BE2C (cell line): ENCODE measurements around the gene TCAF2. TPM values are rescaled to one million over a fixed set of nuclear protein-coding genes. Genes with fewer than 3 reads are reported as not detected.
A peak's percentile ranks its signal among the peaks of the same experiment; 100 is the strongest.
"Not testable (repeated sequence)": the region's sequence is repeated elsewhere in the genome, so short reads cannot be mapped to it uniquely, and the experiment has no call there.

Source experiments
- DNase-seq: peaks from one replicate; pipeline ENCODE4 v3.0.0-alpha.2; 2020
- H3K27me3 ChIP-seq: fragments of 250-450 bp; sonication (Bioruptor Pico); 2 replicates; pipeline ENCODE4 v1.5.1; 2020; ENCODE audit warnings: mild to moderate bottlenecking
- H3K36me3 ChIP-seq: fragments of 250-450 bp; sonication (Bioruptor Pico); 2 replicates; pipeline ENCODE4 v1.5.1; 2020; ENCODE audit warnings: mild to moderate bottlenecking
- H3K4me1 ChIP-seq: fragments of 250-450 bp; sonication (Bioruptor Pico); 2 replicates; pipeline ENCODE4 v1.5.1; 2020
- H3K4me3 ChIP-seq: 2 replicates; pipeline ENCODE4 v1.5.1; 2011; ENCODE audit warnings: low read depth, low read length
- H3K9me3 ChIP-seq: fragments of 250-450 bp; sonication (Bioruptor Pico); 2 replicates; pipeline ENCODE4 v1.5.1; 2020
- polyA plus RNA-seq: library from polyadenylated mRNA; unstranded; fragments of >200 nt; gene quantifications from one replicate; pipeline ENCODE4 v1.2.1, GENCODE V29; 2012; ENCODE audit warnings: low read depth, missing spikeins; ENCODE audit not compliant: insufficient read length, insufficient read depth

Gene TCAF2
- not detected for polyA plus RNA-seq

- H3K36me3 ChIP-seq, H3K9me3 ChIP-seq, DNase-seq, H3K4me1 ChIP-seq, H3K27me3 ChIP-seq, H3K4me3 ChIP-seq: not testable (repeated sequence)
These were observed at the start of gene TCAF2 for GRCh38 chr7:143620646-143621045. TCAF2 (plus strand) TSS chr7:143620974.

- not testable (repeated sequence) for H3K27me3 ChIP-seq, H3K4me3 ChIP-seq, H3K36me3 ChIP-seq, DNase-seq, H3K9me3 ChIP-seq, H3K4me1 ChIP-seq
These were observed 49.3 kb upstream of the TCAF2 start, which contains the start of gene CTAGE15 for GRCh38 chr7:143571501-143571900. CTAGE15 (plus strand) TSS chr7:143571801; CDS start chr7:143571818, 17 bp downstream.

- not testable (repeated sequence) for H3K4me3 ChIP-seq, H3K36me3 ChIP-seq, H3K27me3 ChIP-seq, H3K9me3 ChIP-seq, DNase-seq, H3K4me1 ChIP-seq
These were observed 32.6 kb upstream of the TCAF2 start for GRCh38 chr7:143588183-143588582.

- H3K4me1 ChIP-seq, result not testable (repeated sequence)
These were observed 30.9 kb upstream of the TCAF2 start for GRCh38 chr7:143589897-143590296.

GRCh38 chr7:143598086-143598485 lies 22.7 kb upstream of the TCAF2 start:
- not testable (repeated sequence) for H3K36me3 ChIP-seq, H3K9me3 ChIP-seq, H3K4me3 ChIP-seq, H3K27me3 ChIP-seq, H3K4me1 ChIP-seq
- DNase-seq, result peak; percentile 0

More at GRCh38 chr7:143589897-143590296, 30.9 kb upstream of the TCAF2 start:
- H3K4me3 ChIP-seq, H3K27me3 ChIP-seq, DNase-seq, H3K9me3 ChIP-seq, H3K36me3 ChIP-seq: not testable (repeated sequence)

- not testable (repeated sequence) for H3K4me3 ChIP-seq, DNase-seq, H3K4me1 ChIP-seq, H3K36me3 ChIP-seq, H3K27me3 ChIP-seq, H3K9me3 ChIP-seq
These were observed 17.2 kb upstream of the TCAF2 start for GRCh38 chr7:143603549-143603948.

- H3K27me3 ChIP-seq, H3K4me3 ChIP-seq, H3K36me3 ChIP-seq, H3K4me1 ChIP-seq, DNase-seq, H3K9me3 ChIP-seq: not testable (repeated sequence)
These were observed 14.7 kb upstream of the TCAF2 start for GRCh38 chr7:143606088-143606487.

GRCh38 chr7:143615545-143615944 lies 5.2 kb upstream of the TCAF2 start:
- not testable (repeated sequence) for H3K36me3 ChIP-seq, H3K9me3 ChIP-seq, DNase-seq, H3K27me3 ChIP-seq, H3K4me3 ChIP-seq, H3K4me1 ChIP-seq

- H3K4me1 ChIP-seq, DNase-seq, H3K4me3 ChIP-seq, H3K27me3 ChIP-seq, H3K9me3 ChIP-seq, H3K36me3 ChIP-seq: not testable (repeated sequence)
These were observed 3.6 kb upstream of the TCAF2 start for GRCh38 chr7:143617204-143617603.

- not testable (repeated sequence) for DNase-seq, H3K36me3 ChIP-seq, H3K27me3 ChIP-seq, H3K4me3 ChIP-seq, H3K9me3 ChIP-seq, H3K4me1 ChIP-seq
These were observed 716 bp upstream of the TCAF2 start for GRCh38 chr7:143620058-143620457.

GRCh38 chr7:143621175-143621574 lies 401 bp downstream of the TCAF2 start:
- not testable (repeated sequence) for H3K36me3 ChIP-seq, H3K9me3 ChIP-seq, H3K4me1 ChIP-seq, H3K4me3 ChIP-seq, DNase-seq, H3K27me3 ChIP-seq

GRCh38 chr7:143622130-143622529 lies 1.4 kb downstream of the TCAF2 start:
- H3K4me3 ChIP-seq, H3K9me3 ChIP-seq, H3K27me3 ChIP-seq, H3K36me3 ChIP-seq, DNase-seq, H3K4me1 ChIP-seq: not testable (repeated sequence)

GRCh38 chr7:143630653-143631052 lies 9.9 kb downstream of the TCAF2 start:
- H3K4me1 ChIP-seq, H3K9me3 ChIP-seq, H3K27me3 ChIP-seq, H3K4me3 ChIP-seq, DNase-seq, H3K36me3 ChIP-seq: not testable (repeated sequence)

GRCh38 chr7:143632506-143632905 lies 11.7 kb downstream of the TCAF2 start:
- not testable (repeated sequence) for H3K4me3 ChIP-seq, DNase-seq

GRCh38 chr7:143633013-143633618 lies 12.3 kb downstream of the TCAF2 start:
- not testable (repeated sequence) for H3K9me3 ChIP-seq, DNase-seq, H3K4me1 ChIP-seq, H3K27me3 ChIP-seq, H3K36me3 ChIP-seq, H3K4me3 ChIP-seq

More at GRCh38 chr7:143632506-143632905, 11.7 kb downstream of the TCAF2 start:
- not testable (repeated sequence) for H3K9me3 ChIP-seq, H3K36me3 ChIP-seq, H3K27me3 ChIP-seq, H3K4me1 ChIP-seq

GRCh38 chr7:143635364-143636240 lies 14.8 kb downstream of the TCAF2 start:
- not testable (repeated sequence) for H3K27me3 ChIP-seq, H3K36me3 ChIP-seq, H3K4me1 ChIP-seq, H3K9me3 ChIP-seq, H3K4me3 ChIP-seq, DNase-seq
